Kidney (tissue), 14 donors: ENCODE results near the gene TGFB2. TPM values are rescaled to one million over a fixed set of nuclear protein-coding genes. Genes with fewer than 3 reads are reported as not detected.
A peak's percentile ranks its signal among the peaks of the same experiment; 100 is the strongest.

ENCODE experiments used
- DNase-seq, 5 donors: peaks; one replicate each; pipeline ENCODE4 v3.0.0-alpha.2; 2013 to 2020
- FAIRE-seq: peaks from 2 replicates; lab custom pipeline; 2012; peaks lifted over from hg19 to GRCh38; lab: Jason Lieb, UNC
- H3K27ac ChIP-seq, 2 donors: one replicate each; pipeline ENCODE4 v1.7.0; 2013; ENCODE audit warnings: low read depth in 2 of 2, low read length in 2 of 2, inconsistent platforms in 1 of 2
- H3K27me3 ChIP-seq: one replicate; pipeline ENCODE4 v1.7.1; 2013; ENCODE audit warnings: low read length, inconsistent platforms; ENCODE audit not compliant: control insufficient read depth, insufficient read depth
- H3K36me3 ChIP-seq, 3 donors: one replicate each; pipeline versions ENCODE4 v1.7.0 to v1.7.1; 2013; ENCODE audit warnings: low read length in 3 of 3, control low read depth in 1 of 3, inconsistent platforms in 1 of 3; ENCODE audit not compliant: insufficient read depth in 3 of 3, control insufficient read depth in 2 of 3
- H3K4me1 ChIP-seq, 3 donors: one replicate each; pipeline versions ENCODE4 v1.7.0 to v1.7.1; 2013; ENCODE audit warnings: low read length in 3 of 3, inconsistent platforms in 1 of 3, low read depth in 1 of 3; ENCODE audit not compliant: control insufficient read depth in 2 of 3, insufficient read depth in 2 of 3
- H3K4me3 ChIP-seq, 3 donors: one replicate each; pipeline versions ENCODE4 v1.7.0 to v1.8.1; 2013; ENCODE audit warnings: low read length in 3 of 3, control low read depth in 1 of 3, inconsistent platforms in 1 of 3
- H3K9ac ChIP-seq, 3 donors: one replicate each; pipeline versions ENCODE4 v1.7.0 to v1.7.1; 2013; ENCODE audit warnings: low read length in 3 of 3, control low read depth in 1 of 3, inconsistent platforms in 1 of 3
- H3K9me3 ChIP-seq, 3 donors: one replicate each; pipeline versions ENCODE4 v1.7.0 to v1.7.1; 2013; ENCODE audit warnings: low read length in 3 of 3, control low read depth in 1 of 3, inconsistent platforms in 1 of 3; ENCODE audit not compliant: control insufficient read depth in 2 of 3, insufficient read depth in 1 of 3
- intact Hi-C: fragments of 100-400 bp; cut with DNase I; formaldehyde crosslinking; loops from one replicate; pipeline ENCODE4 v1.11.1; 2022
- polyA plus RNA-seq: library from polyadenylated mRNA; stranded (reverse); fragments of 350-450 nt; fragmentation: Illumina TruSeq; extraction: RNeasy Lipid Tissue Mini Kit (QIAGEN cat#74804); gene quantifications from one replicate; pipeline ENCODE4 v1.2.3, GENCODE V29; 2014; ENCODE audit warnings: low read depth, low replicate concordance; ENCODE audit not compliant: insufficient read depth
- total RNA-seq: library from RNA; stranded (reverse); fragmentation: NEBNext Ultra II Directional; extraction: Animal tissue kit (Norgen Biotek cat#: 25700); gene quantifications from one replicate; pipeline ENCODE4 v1.2.1, GENCODE V29; 2021
- TF ChIP-seq, protein P1 (sequence below): IDR thresholded peaks from 3 replicates; pipeline ENCODE4 v1.5.1; 2012; ENCODE audit warnings: mild to moderate bottlenecking, moderate library complexity, borderline replicate concordance; ENCODE audit not compliant: insufficient read depth; ENCODE audit errors: extremely low read depth
- donor health status: control.
- donor health status: control.
- donor health status: control.
- donor health status: control.
- donor health status: control.
- donor health status: DM: yes; HTN: yes; CAD: no.
- donor health status: Normal renal cell carcinoma (clear cell type).

Gene TGFB2
- total and polyA plus RNA-seq, 2 donors from 2014 or later: 1.4 to 12.2 TPM

DNA sequence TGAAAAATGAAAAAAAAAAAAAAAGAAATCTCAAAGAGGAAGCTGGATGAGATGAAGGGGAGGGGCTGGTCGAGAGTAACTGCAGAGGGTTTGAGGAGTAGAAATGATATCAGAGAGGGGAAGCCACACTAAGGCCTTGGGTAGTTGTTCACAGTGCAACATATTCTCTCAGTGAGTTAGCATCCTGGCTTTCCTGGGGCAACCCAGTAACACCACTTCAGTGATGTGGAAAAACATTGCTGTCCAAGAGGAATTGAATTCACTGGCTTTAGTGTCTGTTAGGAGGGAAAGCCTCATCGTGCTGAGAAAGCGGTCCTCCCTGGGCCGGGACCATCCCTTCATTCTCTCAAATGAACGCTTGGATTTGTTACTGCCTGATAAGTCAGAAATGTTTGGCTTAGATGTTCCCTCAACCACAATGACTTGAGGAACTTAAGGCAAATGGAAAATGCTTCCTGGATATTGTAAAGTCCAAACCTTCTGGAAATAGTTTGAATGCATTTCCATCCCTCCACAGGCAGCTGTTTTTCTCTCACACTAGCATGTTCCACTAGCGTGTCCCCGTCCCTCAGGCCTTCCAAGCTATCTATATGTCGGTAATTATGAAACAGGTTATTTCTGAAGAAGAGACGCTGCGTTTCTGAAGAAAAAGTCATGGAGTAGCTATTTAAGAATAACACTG lies 12.2 kb downstream of the TGFB2 start:
- no peaks in the 10 kb centered on the region for H3K36me3 ChIP-seq
- TF ChIP-seq, protein P1, sequence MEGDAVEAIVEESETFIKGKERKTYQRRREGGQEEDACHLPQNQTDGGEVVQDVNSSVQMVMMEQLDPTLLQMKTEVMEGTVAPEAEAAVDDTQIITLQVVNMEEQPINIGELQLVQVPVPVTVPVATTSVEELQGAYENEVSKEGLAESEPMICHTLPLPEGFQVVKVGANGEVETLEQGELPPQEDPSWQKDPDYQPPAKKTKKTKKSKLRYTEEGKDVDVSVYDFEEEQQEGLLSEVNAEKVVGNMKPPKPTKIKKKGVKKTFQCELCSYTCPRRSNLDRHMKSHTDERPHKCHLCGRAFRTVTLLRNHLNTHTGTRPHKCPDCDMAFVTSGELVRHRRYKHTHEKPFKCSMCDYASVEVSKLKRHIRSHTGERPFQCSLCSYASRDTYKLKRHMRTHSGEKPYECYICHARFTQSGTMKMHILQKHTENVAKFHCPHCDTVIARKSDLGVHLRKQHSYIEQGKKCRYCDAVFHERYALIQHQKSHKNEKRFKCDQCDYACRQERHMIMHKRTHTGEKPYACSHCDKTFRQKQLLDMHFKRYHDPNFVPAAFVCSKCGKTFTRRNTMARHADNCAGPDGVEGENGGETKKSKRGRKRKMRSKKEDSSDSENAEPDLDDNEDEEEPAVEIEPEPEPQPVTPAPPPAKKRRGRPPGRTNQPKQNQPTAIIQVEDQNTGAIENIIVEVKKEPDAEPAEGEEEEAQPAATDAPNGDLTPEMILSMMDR: no peak
- H3K27me3 ChIP-seq: no peaks in the 10 kb centered on the region
- H3K4me3 ChIP-seq: no peak overlapping the region
- FAIRE-seq: no peak
- H3K27ac ChIP-seq: peak overlapping the region in 1 of 2 donors; percentile 24
- H3K9ac ChIP-seq: no peak overlapping the region
- H3K4me1 ChIP-seq: no peaks in the 10 kb centered on the region
- no peaks in the 10 kb centered on the region for H3K9me3 ChIP-seq
- intact Hi-C loops: no loop called here
- DNase-seq: no peak

DNA sequence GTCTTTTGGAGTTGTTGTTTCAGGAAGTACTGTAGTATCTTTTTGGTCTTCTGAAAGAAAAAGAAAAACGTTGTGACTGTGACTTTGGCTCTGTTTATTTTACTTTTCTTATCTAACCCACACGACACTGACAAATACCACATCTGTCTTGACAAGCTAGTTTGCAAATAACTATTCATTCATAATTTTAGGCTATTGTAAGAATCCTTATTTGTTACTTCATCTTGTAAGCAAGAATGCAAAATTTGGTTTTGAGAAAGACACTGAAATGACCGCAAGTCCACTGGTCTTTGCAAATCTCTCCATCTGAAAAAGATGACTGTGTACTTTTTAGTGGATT lies 12.7 kb downstream of the TGFB2 start:
- H3K27me3 ChIP-seq: no peaks in the 10 kb centered on the region
- no peaks in the 10 kb centered on the region for H3K9me3 ChIP-seq
- no peak overlapping the region for H3K4me3 ChIP-seq
- no peaks in the 10 kb centered on the region for H3K4me1 ChIP-seq
- TF ChIP-seq, protein P1: no peak
- no peak overlapping the region for H3K27ac ChIP-seq
- DNase-seq (no peak), FAIRE-seq (no peak)
- no peaks in the 10 kb centered on the region for H3K36me3 ChIP-seq
- intact Hi-C loops: no loop called here
- H3K9ac ChIP-seq: no peak overlapping the region

DNA sequence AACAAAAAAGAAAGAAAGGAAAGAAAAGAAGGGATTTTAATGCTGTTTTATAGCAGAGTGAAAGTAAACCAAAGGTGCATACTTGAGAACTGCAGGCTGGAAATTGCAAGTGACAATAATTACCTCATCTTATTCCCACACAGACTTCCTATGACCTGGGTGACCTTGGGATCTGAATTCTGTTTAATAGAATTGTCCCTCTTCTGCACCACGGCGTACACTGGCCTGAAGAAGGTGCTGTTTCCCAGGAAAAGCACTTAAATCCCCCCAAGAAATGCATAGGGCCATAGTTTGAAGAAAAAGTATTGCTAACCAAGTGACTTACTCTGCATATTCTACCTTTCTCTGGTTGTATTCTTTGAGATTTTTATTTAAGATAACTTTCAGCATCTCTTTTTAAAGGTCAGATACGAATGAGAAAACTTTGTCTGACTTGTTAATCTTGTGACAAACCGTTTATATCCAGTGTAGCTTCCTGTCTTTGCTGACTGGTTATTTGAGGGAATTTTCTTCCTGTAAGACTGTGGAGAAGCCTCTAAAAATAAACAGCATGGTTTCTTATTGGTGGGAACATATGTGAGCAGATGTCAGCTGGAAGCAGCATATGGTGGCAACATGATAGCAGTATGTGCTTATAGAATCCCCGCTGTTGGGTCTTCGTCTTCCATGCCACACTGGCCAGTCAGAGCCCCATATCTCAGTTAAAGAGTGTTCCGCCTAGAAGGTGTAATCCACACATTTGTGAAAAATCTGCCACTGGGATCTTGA lies 16.3 kb downstream of the TGFB2 start:
- intact Hi-C loops: no loop called here
- H3K27ac ChIP-seq: no peak overlapping the region
- H3K9ac ChIP-seq: no peak overlapping the region
- H3K36me3 ChIP-seq: no peaks in the 10 kb centered on the region
- no peaks in the 10 kb centered on the region for H3K9me3 ChIP-seq
- H3K27me3 ChIP-seq: no peaks in the 10 kb centered on the region
- peak in 2 of 5 donors; percentile 66 to 78 for DNase-seq
- no peak for FAIRE-seq
- TF ChIP-seq, protein P1: peak; percentile 48
- peaks cover under 1 to 4% (median 2%) of the 10 kb centered on the region in 3 donors for H3K4me1 ChIP-seq
- no peak overlapping the region for H3K4me3 ChIP-seq
